Measurements from ENCODE around the gene RBM38.

RBM38 gene

GRCh38 chr20:57387945-57388371 lies 3.2 kb upstream of the RBM38 start (continued):
- no peak for TF ChIP-seq ZBTB11 (tag by site-specific recombination; conservative IDR thresholded peaks at IDR 0.05; ENCODE audit: low read depth)
- no peak for TF ChIP-seq ZNF23 (tag by site-specific recombination; IDR thresholded peaks at IDR 0.05; ENCODE audit: borderline replicate concordance)
- TF ChIP-seq HOXC10 (CRISPR knock-in tag; IDR thresholded peaks at IDR 0.05) = no peak

GRCh38 chr20:57388953-57389694 lies 2.1 kb upstream of the RBM38 start:
- ChIA-PET CTCF (interaction anchor here (0.7 to 2.4 kb wide), 2 partner anchors 84 to 107 kb away, joined by 4 to 7 read pairs; no protein-coding TSS in a partner anchor), POLR2A (interaction anchor here (0.6 to 0.7 kb wide), 2 partner anchors 15 to 20 kb away, joined by 3 to 4 read pairs; no protein-coding TSS in a partner anchor)
- peaks cover 0 to 30% of the 10 kb centered on the region in 2 experiments; a peak in 1 of 3 replicates for H3K36me3 ChIP-seq (ENCODE audit: control insufficient read depth in 2 of 2, insufficient read depth in 1 of 2, low read length in 2 of 2)
- H3K4me1 ChIP-seq (ENCODE audit: control insufficient read depth, insufficient read depth, low read length) = no peaks in the 10 kb centered on the region; the same call in 1 of the 2 replicates
- H3K27ac ChIP-seq (ENCODE audit: extremely low read depth, low read depth, low read length) = no peak overlapping the region; the same call in 1 of the 2 replicates
- no peak overlapping the region for H3K4me3 ChIP-seq (ENCODE audit: low read depth, low read length)
- H3K9me3 ChIP-seq (ENCODE audit: control insufficient read depth, insufficient read depth, low read depth, low read length) = no peaks in the 10 kb centered on the region
- no peak for TF ChIP-seq ZNF571 (tag by site-specific recombination; IDR thresholded peaks at IDR 0.05)
- TF ChIP-seq ZNF580 (tag by site-specific recombination; IDR thresholded peaks at IDR 0.05) = no peak
- peak; percentile 67; the same call in 1 of the 2 replicates for TF ChIP-seq ZNF561 (tag by site-specific recombination; IDR thresholded peaks at IDR 0.05; ENCODE audit: borderline replicate concordance)
- no peak for TF ChIP-seq ZNF558 (tag by site-specific recombination; IDR thresholded peaks at IDR 0.05)
- peak; percentile 89 for TF ChIP-seq ZBTB8A (tag by site-specific recombination; IDR thresholded peaks at IDR 0.05)
- peak; percentile 41 for TF ChIP-seq ZBTB26 (tag by site-specific recombination; optimal IDR thresholded peaks at IDR 0.05)
- TF ChIP-seq OVOL3 (tag by site-specific recombination; IDR thresholded peaks at IDR 0.05) = no peak
- TF ChIP-seq ZBTB1 (tag by site-specific recombination; IDR thresholded peaks at IDR 0.05) = no peak
- TF ChIP-seq CTCF (tag by site-specific recombination; IDR thresholded peaks at IDR 0.05) = 0 out of 2 replicates have a peak, but pooled peaks have one; percentile 7
- TF ChIP-seq GLIS2 (tag by site-specific recombination; IDR thresholded peaks at IDR 0.05) = peak; percentile 35; the same call in 1 of the 2 replicates
- no peak for TF ChIP-seq ZNF792 (tag by site-specific recombination; IDR thresholded peaks at IDR 0.05)
- no peak for TF ChIP-seq ZNF391 (tag by site-specific recombination; IDR thresholded peaks at IDR 0.05; ENCODE audit: borderline replicate concordance, low read depth)
- no peak for TF ChIP-seq ZNF624 (tag by site-specific recombination; IDR thresholded peaks at IDR 0.05)
- peak; percentile 77 for TF ChIP-seq KLF10 (tag by site-specific recombination; IDR thresholded peaks at IDR 0.05)
- TF ChIP-seq ZFP41 (tag by site-specific recombination; IDR thresholded peaks at IDR 0.05; ENCODE audit: borderline replicate concordance) = no peak
- 0 out of 2 replicates have a peak, but pooled peaks have one; percentile 14 for TF ChIP-seq ZNF76 (tag by site-specific recombination; IDR thresholded peaks at IDR 0.05; ENCODE audit: borderline replicate concordance, low read depth)
- peak; percentile 56 for TF ChIP-seq PRDM1 (tag by site-specific recombination; IDR thresholded peaks at IDR 0.05)
- TF ChIP-seq SP2 (tag by site-specific recombination; IDR thresholded peaks at IDR 0.05) = 0 out of 2 replicates have a peak, but pooled peaks have one; percentile 19
- no peak for TF ChIP-seq ZNF791 (tag by site-specific recombination; IDR thresholded peaks at IDR 0.05)
- peak; percentile 55; the same call in 1 of the 2 replicates for TF ChIP-seq ZNF362 (tag by site-specific recombination; IDR thresholded peaks at IDR 0.05)
- peak; percentile 17; the same call in 1 of the 2 replicates for TF ChIP-seq ZFHX2 (tag by site-specific recombination; conservative IDR thresholded peaks at IDR 0.05)
- TF ChIP-seq ZNF335 (tag by site-specific recombination; conservative IDR thresholded peaks at IDR 0.05) = peak; percentile 80
- peak; percentile 27; the same call in 1 of the 2 replicates for TF ChIP-seq ZBTB44 (tag by site-specific recombination; IDR thresholded peaks at IDR 0.05)
